Lower lobe of right lung (tissue), 2 donors: ENCODE measurements around the gene MAGI3. TPM values are rescaled to one million over a fixed set of nuclear protein-coding genes. Genes with fewer than 3 reads are reported as not detected.

ENCODE experiments used
- ATAC-seq, 2 donors: fragments of 200-7000 bp; cut with Tn5 transposase; one replicate each; pipeline ENCODE4 v1.9.1; 2020 to 2022; ENCODE audit warnings: mild to moderate bottlenecking in 2 of 2, moderate library complexity in 2 of 2
- DNase-seq: peaks from one replicate; pipeline ENCODE4 v3.0.0-alpha.2; 2020
- H3K27ac ChIP-seq: fragments of 200-600 bp; one replicate; pipeline ENCODE4 v1.8.0; 2022
- H3K27me3 ChIP-seq: fragments of 200-600 bp; one replicate; pipeline ENCODE4 v1.8.0; 2022; ENCODE audit warnings: low read depth
- H3K36me3 ChIP-seq: fragments of 200-600 bp; one replicate; pipeline ENCODE4 v1.8.0; 2022; ENCODE audit warnings: mild to moderate bottlenecking
- H3K4me1 ChIP-seq: fragments of 200-600 bp; one replicate; pipeline ENCODE4 v1.8.0; 2022
- H3K4me3 ChIP-seq: fragments of 200-600 bp; one replicate; pipeline ENCODE4 v1.8.0; 2022; ENCODE audit warnings: mild to moderate bottlenecking
- H3K9me3 ChIP-seq: fragments of 200-600 bp; one replicate; pipeline ENCODE4 v1.8.0; 2022
- intact Hi-C: fragments of 100-400 bp; cut with DNase I; formaldehyde crosslinking; loops from one replicate; pipeline ENCODE4 v1.11.0; 2022
- total RNA-seq: library from RNA; stranded (reverse); fragmentation: NEBNext Ultra II Directional; extraction: Animal tissue kit (Norgen Biotek cat#: 25700); gene quantifications from one replicate; pipeline ENCODE4 v1.2.1, GENCODE V29; 2021
- TF ChIP-seq, protein P1 (sequence below): fragments of 200-600 bp; IDR thresholded peaks from one replicate; pipeline ENCODE4 v1.8.0; 2022; ENCODE audit warnings: antibody characterized with exemption, mild to moderate bottlenecking
- donor health status: DM: no; HTN: yes; CAD: no; lungs with severe emphysema.

MAGI3 gene
- total RNA-seq, 1 donor from 2014 or later: 69.9 TPM

DNA sequence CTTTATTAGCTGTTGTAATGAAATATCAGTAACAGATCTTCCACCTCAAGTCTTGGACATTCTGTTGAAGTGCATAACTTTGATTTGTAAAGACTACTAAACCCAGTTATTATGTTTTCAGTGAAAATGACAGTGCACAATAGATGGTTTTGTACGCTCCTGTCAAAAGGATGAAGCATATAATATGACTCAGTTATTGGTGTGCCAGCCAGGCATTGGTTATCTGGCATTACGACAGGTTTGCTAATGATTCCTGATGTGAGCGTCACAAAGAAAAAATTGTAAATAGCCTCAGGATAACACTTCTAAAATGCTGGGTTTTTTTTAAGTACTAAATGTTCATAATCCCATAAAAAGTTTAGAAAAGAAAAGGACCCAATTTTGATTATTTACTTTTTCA is 147.9 kb downstream of the MAGI3 start:
- H3K27ac ChIP-seq: no peak overlapping the region
- TF ChIP-seq, protein P1, sequence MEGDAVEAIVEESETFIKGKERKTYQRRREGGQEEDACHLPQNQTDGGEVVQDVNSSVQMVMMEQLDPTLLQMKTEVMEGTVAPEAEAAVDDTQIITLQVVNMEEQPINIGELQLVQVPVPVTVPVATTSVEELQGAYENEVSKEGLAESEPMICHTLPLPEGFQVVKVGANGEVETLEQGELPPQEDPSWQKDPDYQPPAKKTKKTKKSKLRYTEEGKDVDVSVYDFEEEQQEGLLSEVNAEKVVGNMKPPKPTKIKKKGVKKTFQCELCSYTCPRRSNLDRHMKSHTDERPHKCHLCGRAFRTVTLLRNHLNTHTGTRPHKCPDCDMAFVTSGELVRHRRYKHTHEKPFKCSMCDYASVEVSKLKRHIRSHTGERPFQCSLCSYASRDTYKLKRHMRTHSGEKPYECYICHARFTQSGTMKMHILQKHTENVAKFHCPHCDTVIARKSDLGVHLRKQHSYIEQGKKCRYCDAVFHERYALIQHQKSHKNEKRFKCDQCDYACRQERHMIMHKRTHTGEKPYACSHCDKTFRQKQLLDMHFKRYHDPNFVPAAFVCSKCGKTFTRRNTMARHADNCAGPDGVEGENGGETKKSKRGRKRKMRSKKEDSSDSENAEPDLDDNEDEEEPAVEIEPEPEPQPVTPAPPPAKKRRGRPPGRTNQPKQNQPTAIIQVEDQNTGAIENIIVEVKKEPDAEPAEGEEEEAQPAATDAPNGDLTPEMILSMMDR: no peak
- ATAC-seq (no peak), DNase-seq (no peak)
- no peaks in the 10 kb centered on the region for H3K27me3 ChIP-seq
- H3K36me3 ChIP-seq: no peaks in the 10 kb centered on the region
- intact Hi-C loops: no loop called here
- no peak overlapping the region for H3K4me3 ChIP-seq
- H3K4me1 ChIP-seq: no peaks in the 10 kb centered on the region
- H3K9me3 ChIP-seq: no peaks in the 10 kb centered on the region

DNA sequence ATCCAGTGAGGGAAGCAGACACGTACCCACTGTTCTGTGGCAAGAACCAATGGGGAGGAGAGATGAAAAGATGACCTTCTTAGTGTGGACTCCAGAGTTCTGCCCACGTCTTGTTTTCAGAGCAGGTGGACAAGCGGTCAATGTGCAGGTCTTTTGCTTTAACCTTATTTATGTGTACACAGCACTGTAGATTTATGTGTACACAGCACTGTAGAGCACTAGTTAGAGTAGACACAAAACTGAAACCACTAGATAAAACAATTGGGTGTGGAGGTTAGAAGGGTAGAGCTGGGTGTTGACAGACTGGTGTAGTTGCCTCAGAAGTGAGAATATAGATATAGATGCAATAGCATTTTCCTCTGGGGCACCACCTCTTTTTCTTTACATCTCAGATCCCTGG is 150.0 kb downstream of the MAGI3 start:
- H3K36me3 ChIP-seq: no peaks in the 10 kb centered on the region
- H3K27me3 ChIP-seq: no peaks in the 10 kb centered on the region
- H3K27ac ChIP-seq: no peak overlapping the region
- peak in 1 of 2 donors; percentile 72 for ATAC-seq
- H3K4me1 ChIP-seq: no peaks in the 10 kb centered on the region
- DNase-seq: no peak
- TF ChIP-seq, protein P1: no peak
- H3K4me3 ChIP-seq: no peak overlapping the region
- intact Hi-C loops: no loop called here
- no peaks in the 10 kb centered on the region for H3K9me3 ChIP-seq

DNA sequence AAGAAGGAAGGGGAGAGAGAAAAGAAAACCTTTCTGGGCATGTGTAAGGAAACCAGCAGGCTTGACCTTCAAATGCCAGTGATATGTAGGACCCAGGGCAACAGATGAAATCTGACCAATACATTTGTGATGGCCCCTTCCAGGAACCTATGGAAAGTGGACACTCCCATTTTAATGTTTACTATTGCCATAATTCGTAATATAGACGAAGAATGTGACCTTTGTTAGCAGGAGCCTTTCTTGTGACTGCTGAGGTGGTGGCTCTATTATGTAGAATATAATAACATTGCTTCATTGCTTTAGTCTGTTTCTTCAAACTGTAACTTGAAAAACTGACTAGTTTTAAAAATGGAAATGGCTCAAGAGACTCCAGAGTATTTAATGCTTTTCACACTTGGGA is 150.8 kb downstream of the MAGI3 start:
- no peaks in the 10 kb centered on the region for H3K9me3 ChIP-seq
- DNase-seq (no peak), ATAC-seq (no peak)
- no peak overlapping the region for H3K27ac ChIP-seq
- H3K27me3 ChIP-seq: no peaks in the 10 kb centered on the region
- TF ChIP-seq, protein P1: no peak
- H3K4me1 ChIP-seq: no peaks in the 10 kb centered on the region
- no peaks in the 10 kb centered on the region for H3K36me3 ChIP-seq
- intact Hi-C loops: no loop called here
- H3K4me3 ChIP-seq: no peak overlapping the region

DNA sequence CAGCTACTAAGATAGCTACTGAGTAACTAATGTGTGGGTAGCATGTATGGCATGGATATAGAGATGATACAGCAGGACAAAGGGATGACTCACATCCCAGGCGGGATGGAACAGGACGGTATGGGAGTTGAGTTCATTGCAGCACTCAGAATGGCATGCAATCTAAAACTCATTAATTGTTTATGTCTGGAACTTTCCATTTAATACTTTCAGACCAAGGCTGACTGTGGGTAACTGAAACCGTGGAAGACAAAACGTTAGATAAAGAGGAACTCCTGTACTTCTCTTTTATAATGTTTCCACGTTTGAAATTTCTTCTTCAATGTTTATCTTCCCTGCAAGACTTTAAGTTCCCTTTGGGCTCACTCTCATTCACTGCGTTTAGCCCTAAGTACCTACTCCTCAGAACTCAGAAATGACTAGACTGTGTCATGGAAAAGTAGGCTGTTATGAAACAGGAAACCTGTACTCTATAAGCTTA is 151.9 kb downstream of the MAGI3 start:
- intact Hi-C loops: no loop called here
- TF ChIP-seq, protein P1: no peak
- DNase-seq (no peak), ATAC-seq (no peak)
- Histone ChIP-seq H3K36me3 (no peaks in the 10 kb centered on the region), H3K27me3 (no peaks in the 10 kb centered on the region), H3K4me1 (no peaks in the 10 kb centered on the region), H3K27ac (no peak overlapping the region), H3K9me3 (no peaks in the 10 kb centered on the region), H3K4me3 (no peak overlapping the region)

DNA sequence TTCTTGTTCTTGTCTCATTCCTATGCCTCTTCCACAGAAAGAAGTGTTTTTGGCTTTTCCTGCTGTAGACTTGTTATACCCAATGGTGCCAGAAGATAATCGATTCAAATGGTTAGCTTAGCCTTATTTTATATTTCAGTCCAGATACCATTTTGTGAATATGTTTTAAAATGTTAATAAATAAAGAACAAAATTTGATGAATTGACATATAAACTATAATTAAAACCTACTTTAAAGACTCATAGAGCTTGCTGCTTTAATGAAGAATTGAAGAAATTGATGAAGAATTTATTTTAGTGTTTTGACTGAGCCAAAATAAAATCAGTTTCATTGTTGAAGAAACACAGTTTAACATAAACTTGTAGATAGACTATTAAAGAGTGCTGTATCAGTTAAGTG is 152.8 kb downstream of the MAGI3 start:
- intact Hi-C loops: no loop called here
- H3K9me3 ChIP-seq: no peaks in the 10 kb centered on the region
- TF ChIP-seq, protein P1: no peak
- H3K4me3 ChIP-seq: no peak overlapping the region
- no peaks in the 10 kb centered on the region for H3K27me3 ChIP-seq
- DNase-seq: no peak
- H3K4me1 ChIP-seq: no peaks in the 10 kb centered on the region
- no peaks in the 10 kb centered on the region for H3K36me3 ChIP-seq
- no peak overlapping the region for H3K27ac ChIP-seq
- ATAC-seq: no peak

DNA sequence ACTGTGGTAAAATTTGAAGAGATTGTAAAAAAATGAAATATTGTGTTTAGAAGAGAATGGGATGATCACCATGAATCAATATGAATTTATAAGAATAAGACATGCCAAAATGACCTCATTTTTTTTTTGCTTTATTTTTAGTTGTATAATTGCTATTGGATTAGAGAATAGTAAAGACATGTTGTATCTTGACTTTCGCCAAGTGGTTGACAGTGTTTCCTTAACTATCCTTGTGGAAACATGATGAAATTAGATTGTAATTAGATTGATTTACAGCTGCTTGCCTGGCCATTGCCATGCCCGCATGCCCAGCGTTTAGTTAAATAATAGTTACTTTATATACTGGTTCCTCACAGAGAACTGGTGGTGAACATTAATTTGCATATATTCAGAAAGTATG is 154.9 kb downstream of the MAGI3 start:
- Histone ChIP-seq H3K4me3 (no peak overlapping the region), H3K4me1 (no peaks in the 10 kb centered on the region), H3K27me3 (no peaks in the 10 kb centered on the region), H3K27ac (no peak overlapping the region), H3K36me3 (no peaks in the 10 kb centered on the region), H3K9me3 (no peaks in the 10 kb centered on the region)
- ATAC-seq (no peak), DNase-seq (no peak)
- TF ChIP-seq, protein P1: no peak
- intact Hi-C loops: no loop called here
